Myocyte (in vitro differentiated cells): ENCODE data around the gene RAP2A. TPM values are rescaled to one million over a fixed set of nuclear protein-coding genes. Genes with fewer than 3 reads are reported as not detected.
A peak's percentile ranks its signal among the peaks of the same experiment; 100 is the strongest.

Experiments used
- DNase-seq: peaks from one replicate; pipeline ENCODE4 v3.0.0-alpha.2; 2012; ENCODE audit warnings: low read depth
- polyA plus RNA-seq: library from polyadenylated mRNA; unstranded; fragments of >200 nt; gene quantifications from one replicate; pipeline ENCODE4 v1.2.1, GENCODE V29; 2012; ENCODE audit warnings: missing spikeins
- total RNA-seq: library from RNA; depleted of rRNA; stranded (reverse); fragments of >200 nt; gene quantifications from 2 replicates; pipeline ENCODE4 v1.2.3, GENCODE V29; 2014

RAP2A gene
- 35.3 and 44.4 TPM in 2 replicates for total RNA-seq
- 12.9 TPM for polyA plus RNA-seq

GRCh38 chr13:97433727-97434396 is at the start of gene RAP2A:
TSS of gene RAP2A (plus strand) at chr13:97434169. CDS start at chr13:97434471, 302 bp downstream.
- DNase-seq: peak; percentile 91

GRCh38 chr13:97384371-97384770 is 49.6 kb upstream of the RAP2A start:
- DNase-seq: no peak

GRCh38 chr13:97385146-97385545 is 48.8 kb upstream of the RAP2A start:
- DNase-seq: no peak

- no peak for DNase-seq
Observed at GRCh38 chr13:97385854-97386253, 48.1 kb upstream of the RAP2A start.

GRCh38 chr13:97386801-97387484 is 47.0 kb upstream of the RAP2A start:
- no peak for DNase-seq

GRCh38 chr13:97387485-97387839 is 46.5 kb upstream of the RAP2A start:
- DNase-seq: no peak

- no peak for DNase-seq
Observed at GRCh38 chr13:97387890-97388289, 46.1 kb upstream of the RAP2A start.

- no peak for DNase-seq
Observed at GRCh38 chr13:97388373-97388772, 45.6 kb upstream of the RAP2A start.

GRCh38 chr13:97390941-97391600 is 42.9 kb upstream of the RAP2A start:
- no peak for DNase-seq

- no peak for DNase-seq
Observed at GRCh38 chr13:97392020-97392419, 41.9 kb upstream of the RAP2A start.

- DNase-seq: no peak
Observed at GRCh38 chr13:97394542-97394941, 39.4 kb upstream of the RAP2A start.

GRCh38 chr13:97395447-97396136 is 38.4 kb upstream of the RAP2A start:
- no peak for DNase-seq

- DNase-seq: no peak
Observed at GRCh38 chr13:97397267-97397666, 36.7 kb upstream of the RAP2A start.

GRCh38 chr13:97401421-97401820 is 32.5 kb upstream of the RAP2A start:
- DNase-seq: no peak

GRCh38 chr13:97403893-97404750 is 29.8 kb upstream of the RAP2A start:
- no peak for DNase-seq

- no peak for DNase-seq
Observed at GRCh38 chr13:97407540-97407939, 26.4 kb upstream of the RAP2A start.

- no peak for DNase-seq
Observed at GRCh38 chr13:97408938-97409337, 25.0 kb upstream of the RAP2A start.

- no peak for DNase-seq
Observed at GRCh38 chr13:97411984-97412383, 22.0 kb upstream of the RAP2A start.

- no peak for DNase-seq
Observed at GRCh38 chr13:97413694-97414093, 20.3 kb upstream of the RAP2A start.

GRCh38 chr13:97414392-97414791 is 19.6 kb upstream of the RAP2A start:
- DNase-seq: no peak

- no peak for DNase-seq
Observed at GRCh38 chr13:97417698-97418097, 16.3 kb upstream of the RAP2A start.
